ENCODE results near the gene DUSP16.
A peak's percentile ranks its signal among the peaks of the same experiment; 100 is the strongest.
"Not testable (repeated sequence)": the region's sequence is repeated elsewhere in the genome, so short reads cannot be mapped to it uniquely, and the experiment has no call there.

DUSP16 gene

GRCh38 chr12:12508612-12509011 lies 54.1 kb downstream of the DUSP16 start:
- no peak overlapping the region for H3K4me3 ChIP-seq (ENCODE audit: low read depth, low read length)
- no peak for TF ChIP-seq CTCF (IDR thresholded peaks at IDR 0.05; ENCODE audit: low read depth, low read length)

- no peak for TF ChIP-seq CTCF (IDR thresholded peaks at IDR 0.05; ENCODE audit: low read depth, low read length)
- H3K4me3 ChIP-seq (ENCODE audit: low read depth, low read length) = no peak overlapping the region
These were observed 55.5 kb downstream of the DUSP16 start for GRCh38 chr12:12507121-12507520.

- no peak for TF ChIP-seq CTCF (IDR thresholded peaks at IDR 0.05; ENCODE audit: low read depth, low read length)
- H3K4me3 ChIP-seq (ENCODE audit: low read depth, low read length) = peak overlapping the region; percentile 43
These were observed 56.2 kb downstream of the DUSP16 start for GRCh38 chr12:12506496-12506890.

- TF ChIP-seq CTCF (IDR thresholded peaks at IDR 0.05; ENCODE audit: low read depth, low read length) = no peak
- H3K4me3 ChIP-seq (ENCODE audit: low read depth, low read length) = peak overlapping the region; percentile 43
These were observed 56.8 kb downstream of the DUSP16 start for GRCh38 chr12:12505544-12506495.

- H3K4me3 ChIP-seq (ENCODE audit: low read depth, low read length) = no peak overlapping the region
- TF ChIP-seq CTCF (IDR thresholded peaks at IDR 0.05; ENCODE audit: low read depth, low read length) = no peak
These were observed 59.1 kb downstream of the DUSP16 start for GRCh38 chr12:12503384-12504078.

- TF ChIP-seq CTCF (IDR thresholded peaks at IDR 0.05; ENCODE audit: low read depth, low read length) = no peak
- H3K4me3 ChIP-seq (ENCODE audit: low read depth, low read length) = no peak overlapping the region
These were observed 59.9 kb downstream of the DUSP16 start for GRCh38 chr12:12502815-12503151.

- not testable (repeated sequence) for H3K4me3 ChIP-seq (ENCODE audit: low read depth, low read length)
These were observed 60.4 kb downstream of the DUSP16 start for GRCh38 chr12:12502130-12502814.
